HG02571 (cell line): ENCODE measurements around the gene MACROD2.

Experiments used
- ATAC-seq: cut with Tn5 transposase; IDR thresholded peaks from one replicate; pipeline ENCODE4 v1.9.1; 2021; ENCODE audit warnings: mild to moderate bottlenecking, moderate library complexity; ENCODE audit not compliant: unreplicated experiment

MACROD2 gene

GRCh38 chr20:15220778-15221565 lies 1225.7 kb downstream of the MACROD2 start:
- no peak for ATAC-seq

- no peak for ATAC-seq
These were observed 1227.4 kb downstream of the MACROD2 start for GRCh38 chr20:15222502-15223330.

GRCh38 chr20:15224199-15224598 lies 1228.9 kb downstream of the MACROD2 start:
- ATAC-seq: no peak

- no peak for ATAC-seq
These were observed 1231.8 kb downstream of the MACROD2 start for GRCh38 chr20:15227102-15227501.

GRCh38 chr20:15232243-15232642 lies 1236.9 kb downstream of the MACROD2 start:
- no peak for ATAC-seq

- no peak for ATAC-seq
These were observed 1240.3 kb downstream of the MACROD2 start for GRCh38 chr20:15235471-15236198.

- no peak for ATAC-seq
These were observed 1241.5 kb downstream of the MACROD2 start for GRCh38 chr20:15236812-15237211.

GRCh38 chr20:15239542-15240206 lies 1244.4 kb downstream of the MACROD2 start:
- ATAC-seq: no peak

GRCh38 chr20:15240801-15241200 lies 1245.5 kb downstream of the MACROD2 start:
- no peak for ATAC-seq

GRCh38 chr20:15241681-15242080 lies 1246.4 kb downstream of the MACROD2 start:
- ATAC-seq: no peak

GRCh38 chr20:15242773-15243172 lies 1247.5 kb downstream of the MACROD2 start:
- ATAC-seq: no peak

- ATAC-seq: no peak
These were observed 1250.6 kb downstream of the MACROD2 start for GRCh38 chr20:15245896-15246295.

- ATAC-seq: no peak
These were observed 1253.5 kb downstream of the MACROD2 start for GRCh38 chr20:15248618-15249395.

- no peak for ATAC-seq
These were observed 1255.9 kb downstream of the MACROD2 start for GRCh38 chr20:15251171-15251570.

GRCh38 chr20:15252304-15252703 lies 1257.0 kb downstream of the MACROD2 start:
- no peak for ATAC-seq

- no peak for ATAC-seq
These were observed 1258.1 kb downstream of the MACROD2 start for GRCh38 chr20:15253431-15253830.

- ATAC-seq: no peak
These were observed 1261.6 kb downstream of the MACROD2 start for GRCh38 chr20:15256676-15257568.

GRCh38 chr20:15257569-15257870 lies 1262.2 kb downstream of the MACROD2 start:
- no peak for ATAC-seq

- no peak for ATAC-seq
These were observed 1270.4 kb downstream of the MACROD2 start for GRCh38 chr20:15265581-15266309.
